Pulmonary artery endothelial cell (primary cell): ENCODE measurements around the gene PIGU. TPM values are rescaled to one million over a fixed set of nuclear protein-coding genes. Genes with fewer than 3 reads are reported as not detected.

Experiments used
- DNase-seq: peaks from one replicate; pipeline ENCODE4 v3.0.0-alpha.2; 2011; ENCODE audit warnings: low read depth, low spot score
- total RNA-seq: library from RNA; depleted of rRNA; stranded (reverse); fragments of >200 nt; gene quantifications from 2 replicates; pipeline ENCODE4 v1.2.3, GENCODE V29; 2014

PIGU gene
- total RNA-seq, 1 donor from 2014 or later = 6.3 TPM

- DNase-seq = no peak
Measured at GRCh38 chr20:34559311-34560140, 117.4 kb downstream of the PIGU start.

GRCh38 chr20:34558320-34559218 lies 118.3 kb downstream of the PIGU start, which contains the start of gene MAP1LC3A:
Gene MAP1LC3A, plus strand, starts transcription at chr20:34558718. Its CDS starts 151 bp downstream, at chr20:34558869.
- peak; percentile 84 for DNase-seq

GRCh38 chr20:34557936-34558319 lies 119.0 kb downstream of the PIGU start:
- no peak for DNase-seq

- DNase-seq = no peak
Measured at GRCh38 chr20:34553366-34553867, 123.5 kb downstream of the PIGU start.

- no peak for DNase-seq
Measured at GRCh38 chr20:34552569-34552968, 124.3 kb downstream of the PIGU start.

GRCh38 chr20:34549929-34550305 lies 127.0 kb downstream of the PIGU start:
- no peak for DNase-seq

- no peak for DNase-seq
Measured at GRCh38 chr20:34549291-34549928, 127.5 kb downstream of the PIGU start.

GRCh38 chr20:34547844-34548613 lies 128.9 kb downstream of the PIGU start:
- DNase-seq = no peak

- no peak for DNase-seq
Measured at GRCh38 chr20:34546751-34547181, 130.1 kb downstream of the PIGU start.

GRCh38 chr20:34544109-34544796 lies 132.6 kb downstream of the PIGU start:
- no peak for DNase-seq

GRCh38 chr20:34543463-34544056 lies 133.3 kb downstream of the PIGU start:
- no peak for DNase-seq

GRCh38 chr20:34542439-34542838 lies 134.5 kb downstream of the PIGU start:
- no peak for DNase-seq

GRCh38 chr20:34541917-34542316 lies 135.0 kb downstream of the PIGU start:
- DNase-seq = no peak

- no peak for DNase-seq
Measured at GRCh38 chr20:34541264-34541901, 135.5 kb downstream of the PIGU start.

GRCh38 chr20:34540596-34541263 lies 136.2 kb downstream of the PIGU start:
- no peak for DNase-seq

- no peak for DNase-seq
Measured at GRCh38 chr20:34539756-34540155, 137.1 kb downstream of the PIGU start.

- DNase-seq = no peak
Measured at GRCh38 chr20:34538671-34539123, 138.2 kb downstream of the PIGU start.

GRCh38 chr20:34537651-34538050 lies 139.2 kb downstream of the PIGU start:
- no peak for DNase-seq
